ENCODE measurements around the gene FBXO7. TPM values are rescaled to one million over a fixed set of nuclear protein-coding genes. Genes with fewer than 3 reads are reported as not detected.
A peak's percentile ranks its signal among the peaks of the same experiment; 100 is the strongest.

The FBXO7 gene
- total RNA-seq, 4 donors from 2014 or later, result 70.3 to 80.1 (median 76.4) TPM

- WGBS, 2 donors (ENCODE audit: low coverage in 1 of 2), result 80% methylated on average over 3 of the region's 3 CpGs; no CpG with 5 or more reads in 1 of the 2 donors
These were observed 8.9 kb upstream of the FBXO7 start for GRCh38 chr22:32465661-32466060.

GRCh38 chr22:32466496-32466895 lies 8.1 kb upstream of the FBXO7 start:
- intact Hi-C loops (cut with DNase I; ENCODE audit: low total_unique reads), result no loop called here
- WGBS, 2 donors (ENCODE audit: low coverage in 1 of 2), result 74 to 77% methylated on average over 8 of the region's 8 CpGs

More at GRCh38 chr22:32465661-32466060, 8.9 kb upstream of the FBXO7 start:
- in situ Hi-C loops (cut with MboI; ENCODE audit: low pct_ligation_motif_present in 1 of 4, low pct_unique_long_range_greater_than_20kb in 1 of 4, low sequenced_read_pairs in 3 of 4), result loop anchor here in 3 of 4 donors (25.0 kb wide), 2 partner anchors 478 to 503 kb away; no protein-coding TSS in a partner anchor
- H3K27ac ChIP-seq, result no peak overlapping the region
- TF ChIP-seq POLR2AphosphoS5 (IDR thresholded peaks at IDR 0.05) (no peak), EP300 (IDR thresholded peaks at IDR 0.05; ENCODE audit: low read depth) (no peak), POLR2A (IDR thresholded peaks at IDR 0.05) (no peak), CTCF (IDR thresholded peaks at IDR 0.05) (no peak)
- no peak for DNase-seq
- peaks cover 32% of the 10 kb centered on the region for H3K27me3 ChIP-seq
- no peak overlapping the region for H3K4me3 ChIP-seq
- H3K9me3 ChIP-seq, result no peaks in the 10 kb centered on the region
- no peaks in the 10 kb centered on the region for H3K4me1 ChIP-seq
- intact Hi-C loops (cut with DNase I; ENCODE audit: low total_unique reads), result no loop called here
- no peaks in the 10 kb centered on the region for H3K36me3 ChIP-seq

GRCh38 chr22:32469799-32470212 lies 4.8 kb upstream of the FBXO7 start:
- peak; percentile 10 for DNase-seq
- Histone ChIP-seq H3K27ac (peak overlapping the region; percentile 24 to 45 (median 28)), H3K27me3 (peaks cover 19% of the 10 kb centered on the region), H3K4me1 (peaks cover 6 to 13% (median 10%) of the 10 kb centered on the region in 4 donors), H3K4me3 (no peak overlapping the region), H3K9me3 (no peaks in the 10 kb centered on the region), H3K36me3 (no peaks in the 10 kb centered on the region)
- WGBS, 2 donors (ENCODE audit: low coverage in 1 of 2), result 50 to 68% methylated on average over 3 to 6 of the region's 6 CpGs
- TF ChIP-seq CTCF (IDR thresholded peaks at IDR 0.05) (no peak), POLR2AphosphoS5 (IDR thresholded peaks at IDR 0.05) (peak in 2 of 3 donors; percentile 36 to 45)
- in situ Hi-C loops (cut with MboI; ENCODE audit: low pct_ligation_motif_present in 1 of 4, low pct_unique_long_range_greater_than_20kb in 1 of 4, low sequenced_read_pairs in 3 of 4) (loop anchor here in 3 of 4 donors (10.0 to 25.0 kb wide), 3 partner anchors 55 to 508 kb away; partner anchors contain the start of gene RTCB (in 1 of the 3)), intact Hi-C loops (cut with DNase I; ENCODE audit: low total_unique reads) (loop anchor here (5.0 kb wide), 1 partner anchor 58 kb away; the partner anchor contains the start of gene RTCB)

More at GRCh38 chr22:32466496-32466895, 8.1 kb upstream of the FBXO7 start:
- Histone ChIP-seq H3K36me3 (no peaks in the 10 kb centered on the region), H3K27ac (no peak overlapping the region), H3K9me3 (no peaks in the 10 kb centered on the region), H3K27me3 (peaks cover 32% of the 10 kb centered on the region), H3K4me3 (no peak overlapping the region), H3K4me1 (no peaks in the 10 kb centered on the region)
- no peak for DNase-seq
- in situ Hi-C loops (cut with MboI; ENCODE audit: low pct_ligation_motif_present in 1 of 4, low pct_unique_long_range_greater_than_20kb in 1 of 4, low sequenced_read_pairs in 3 of 4), result loop anchor here in 3 of 4 donors (25.0 kb wide), 2 partner anchors 479 to 504 kb away; no protein-coding TSS in a partner anchor
- no peak for TF ChIP-seq POLR2A (IDR thresholded peaks at IDR 0.05)
- no peak for TF ChIP-seq EP300 (IDR thresholded peaks at IDR 0.05; ENCODE audit: low read depth)
- TF ChIP-seq CTCF (IDR thresholded peaks at IDR 0.05), result no peak
- no peak for TF ChIP-seq POLR2AphosphoS5 (IDR thresholded peaks at IDR 0.05)

DNA sequence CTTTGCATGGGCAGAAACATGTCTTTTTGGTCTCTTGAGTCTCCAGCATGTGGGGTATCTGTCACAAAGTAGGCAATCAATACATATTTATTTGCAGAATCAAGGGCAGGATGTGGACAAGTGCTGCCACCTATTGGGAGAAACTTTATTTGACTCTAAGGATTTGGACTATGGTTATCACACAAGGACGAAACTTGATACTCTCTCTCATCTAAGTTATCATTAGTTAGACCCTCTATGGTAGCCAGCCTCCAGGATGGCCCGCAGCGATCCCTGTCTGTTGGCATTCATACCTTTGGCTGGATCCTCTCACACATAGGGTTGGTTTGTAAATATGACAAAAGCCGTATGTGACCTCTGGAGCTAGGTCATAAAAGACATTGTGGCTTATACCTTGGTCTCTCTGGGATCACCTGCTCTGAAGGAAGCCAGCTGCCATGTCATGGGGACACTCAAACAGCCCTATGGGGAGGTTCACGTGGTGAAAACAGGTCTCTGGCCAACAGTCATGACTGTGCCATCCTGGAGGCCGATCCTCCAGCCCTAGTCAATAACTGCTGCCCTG lies 1.1 kb upstream of the FBXO7 start:
- peak; percentile 30 for DNase-seq
- TF ChIP-seq CTCF (IDR thresholded peaks at IDR 0.05), result peak; percentile 34 to 55 (median 50)
- TF ChIP-seq POLR2A (IDR thresholded peaks at IDR 0.05), result no peak
- intact Hi-C loops (cut with DNase I; ENCODE audit: low total_unique reads) (loop anchor here (5.0 kb wide), 1 partner anchor 61 kb away; the partner anchor contains the start of gene RTCB), in situ Hi-C loops (cut with MboI; ENCODE audit: low pct_ligation_motif_present in 1 of 4, low pct_unique_long_range_greater_than_20kb in 1 of 4, low sequenced_read_pairs in 3 of 4) (loop anchor here in 3 of 4 donors (10.0 to 25.0 kb wide), 3 partner anchors 59 to 511 kb away; partner anchors contain the start of gene RTCB (in 1 of the 3))
- Histone ChIP-seq H3K27me3 (no peaks in the 10 kb centered on the region), H3K4me3 (peak overlapping the region in 1 of 4 donors; percentile 95), H3K9me3 (no peaks in the 10 kb centered on the region), H3K27ac (peak overlapping the region; percentile 97 to 100 (median 98)), H3K36me3 (no peaks in the 10 kb centered on the region), H3K4me1 (peaks cover 15 to 36% (median 29%) of the 10 kb centered on the region in 4 donors)
- WGBS, 2 donors (ENCODE audit: low coverage in 1 of 2), result 32% methylated on average over 6 of the region's 6 CpGs; no CpG with 5 or more reads in 1 of the 2 donors
